HG02981 (cell line): Measurements from ENCODE around the gene PLAC8L1.
A peak's percentile ranks its signal among the peaks of the same experiment; 100 is the strongest.

Experiments used
- ATAC-seq: cut with Tn5 transposase; IDR thresholded peaks from one replicate; pipeline ENCODE4 v1.9.1; 2021; ENCODE audit warnings: mild to moderate bottlenecking, moderate library complexity; ENCODE audit not compliant: unreplicated experiment

Gene PLAC8L1

GRCh38 chr5:146081556-146081955 lies 23.8 kb downstream of the PLAC8L1 start:
- ATAC-seq = no peak

- no peak for ATAC-seq
Measured at GRCh38 chr5:146079695-146080373, 25.5 kb downstream of the PLAC8L1 start.

GRCh38 chr5:146078566-146078965 lies 26.8 kb downstream of the PLAC8L1 start:
- no peak for ATAC-seq

GRCh38 chr5:146076455-146076854 lies 28.9 kb downstream of the PLAC8L1 start:
- no peak for ATAC-seq

DNA sequence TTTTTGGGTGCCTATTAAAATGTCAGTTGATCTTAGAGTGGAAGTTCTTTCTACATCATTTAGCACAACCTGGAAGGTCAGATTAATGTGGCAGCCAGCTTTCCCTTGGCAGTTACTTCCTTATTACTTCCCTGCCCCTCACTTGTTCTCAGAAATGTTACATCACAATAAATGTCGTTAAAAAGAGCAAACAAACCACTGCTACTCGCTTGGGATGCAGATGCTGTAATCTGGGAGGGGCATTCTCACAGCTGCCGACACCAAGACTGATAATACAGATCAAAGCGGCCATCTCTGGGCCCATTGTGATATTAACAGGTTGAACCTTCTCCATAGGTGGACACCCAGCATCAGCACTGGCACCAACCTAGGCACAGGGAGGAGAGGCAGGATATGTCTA lies 29.3 kb downstream of the PLAC8L1 start:
- ATAC-seq = no peak

DNA sequence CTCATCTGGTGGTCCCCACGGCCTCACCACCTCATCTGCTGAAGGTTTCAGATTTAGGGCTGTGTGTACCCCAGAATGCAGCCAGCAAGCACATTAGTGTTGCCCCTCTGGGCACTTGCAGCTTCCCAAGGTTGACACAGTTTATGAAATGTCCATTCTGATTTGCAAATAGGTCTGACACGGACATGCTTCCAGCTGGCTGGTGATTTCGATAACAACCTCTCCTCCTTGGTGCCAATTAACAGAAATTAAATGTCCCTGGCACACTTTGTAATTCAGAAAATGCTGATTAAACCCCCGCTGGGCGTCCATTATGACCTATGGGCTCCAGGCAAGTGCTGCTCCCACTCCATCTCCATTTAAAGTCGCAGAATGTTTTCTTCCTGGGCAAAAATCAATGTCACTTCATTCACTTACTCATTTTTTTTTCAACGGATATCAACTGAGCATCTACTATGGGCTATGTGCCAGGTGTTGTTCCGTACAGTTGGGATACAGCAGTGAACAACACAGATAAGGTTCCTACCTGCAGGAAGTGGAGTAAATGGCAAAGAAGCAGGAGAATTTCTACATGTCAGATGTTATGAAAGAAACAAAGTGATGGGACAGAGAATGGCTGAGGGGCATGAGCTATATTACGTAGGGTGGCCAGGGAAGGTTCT lies 32.0 kb downstream of the PLAC8L1 start:
- ATAC-seq = no peak

DNA sequence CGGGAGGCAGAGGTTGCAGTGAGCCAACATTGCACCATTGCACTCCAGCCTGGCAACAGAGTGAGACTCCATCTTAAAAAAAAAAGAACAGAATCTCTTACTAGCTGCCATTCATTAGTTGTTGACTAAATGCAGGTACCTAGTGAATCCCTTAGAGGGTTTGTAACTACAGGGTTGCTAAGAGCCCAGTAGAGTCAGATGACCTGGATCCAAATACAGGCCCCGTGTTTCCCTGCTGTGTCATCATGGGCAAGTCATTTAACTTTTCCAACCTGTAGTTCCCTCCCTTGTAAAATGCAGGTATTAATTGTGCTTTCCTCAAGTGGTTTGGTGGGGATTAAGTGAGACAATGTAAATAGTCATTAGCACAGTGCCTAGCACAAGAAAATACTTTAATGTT lies 32.8 kb downstream of the PLAC8L1 start:
- ATAC-seq = no peak

- no peak for ATAC-seq
Measured at GRCh38 chr5:146071171-146071570, 34.2 kb downstream of the PLAC8L1 start.

GRCh38 chr5:146070746-146071145 lies 34.6 kb downstream of the PLAC8L1 start:
- no peak for ATAC-seq

DNA sequence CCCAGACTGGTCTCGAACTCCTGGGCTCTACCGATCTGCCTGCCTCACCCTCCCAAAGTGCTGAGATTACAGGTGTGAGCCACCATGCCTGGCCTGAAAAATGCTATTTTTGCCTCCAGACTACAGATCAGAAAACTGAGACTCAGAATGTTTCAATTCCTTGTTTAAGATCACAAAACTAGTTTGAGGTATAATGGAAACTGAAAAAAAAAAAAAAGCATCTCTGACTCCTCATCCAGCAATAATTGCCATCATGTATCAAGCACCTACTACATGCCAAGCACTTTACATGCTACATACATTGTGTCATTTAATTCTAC lies 35.6 kb downstream of the PLAC8L1 start:
- peak; percentile 30 for ATAC-seq

DNA sequence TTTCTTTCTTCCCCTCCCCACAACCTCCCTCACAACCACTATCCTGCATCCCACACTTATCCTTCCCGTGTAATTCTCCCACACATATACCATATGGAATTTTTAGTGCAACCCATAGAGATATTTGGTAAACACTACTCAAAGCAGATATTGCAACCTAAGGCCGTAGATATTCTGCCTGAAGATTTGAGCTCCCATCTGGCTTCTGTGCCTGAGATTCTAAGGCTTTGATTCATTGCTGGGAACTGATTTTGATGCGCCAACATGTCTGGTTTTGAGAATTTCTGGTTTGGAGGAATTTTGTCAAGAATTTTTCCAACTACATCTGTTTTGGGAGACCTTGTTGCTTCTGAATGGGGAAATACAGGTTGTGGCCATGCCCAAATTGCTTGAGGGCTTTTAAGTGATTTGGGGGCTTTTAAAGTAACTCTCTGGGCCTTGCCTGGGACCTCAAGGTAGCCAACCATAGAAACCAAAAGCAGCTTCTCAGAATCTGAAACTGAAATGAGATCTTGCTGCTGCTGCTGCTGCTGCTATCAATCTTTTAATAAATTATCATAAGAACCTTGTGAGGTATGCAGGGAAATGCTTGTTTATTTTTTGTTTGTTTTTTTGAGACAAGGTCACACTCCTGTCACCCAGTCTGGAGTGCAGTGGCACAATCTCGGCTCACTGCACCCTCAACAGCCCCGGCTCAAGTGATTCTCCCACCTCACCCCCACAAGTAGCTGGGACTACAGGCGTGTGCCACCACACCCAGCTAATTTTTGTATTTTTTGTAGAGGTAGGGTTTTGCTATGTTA lies 36.2 kb downstream of the PLAC8L1 start:
- ATAC-seq = peak; percentile 80

GRCh38 chr5:146068206-146068605 lies 37.2 kb downstream of the PLAC8L1 start:
- no peak for ATAC-seq

- ATAC-seq = no peak
Measured at GRCh38 chr5:146066968-146067367, 38.4 kb downstream of the PLAC8L1 start.

GRCh38 chr5:146060221-146060585 lies 45.2 kb downstream of the PLAC8L1 start:
- ATAC-seq = no peak

DNA sequence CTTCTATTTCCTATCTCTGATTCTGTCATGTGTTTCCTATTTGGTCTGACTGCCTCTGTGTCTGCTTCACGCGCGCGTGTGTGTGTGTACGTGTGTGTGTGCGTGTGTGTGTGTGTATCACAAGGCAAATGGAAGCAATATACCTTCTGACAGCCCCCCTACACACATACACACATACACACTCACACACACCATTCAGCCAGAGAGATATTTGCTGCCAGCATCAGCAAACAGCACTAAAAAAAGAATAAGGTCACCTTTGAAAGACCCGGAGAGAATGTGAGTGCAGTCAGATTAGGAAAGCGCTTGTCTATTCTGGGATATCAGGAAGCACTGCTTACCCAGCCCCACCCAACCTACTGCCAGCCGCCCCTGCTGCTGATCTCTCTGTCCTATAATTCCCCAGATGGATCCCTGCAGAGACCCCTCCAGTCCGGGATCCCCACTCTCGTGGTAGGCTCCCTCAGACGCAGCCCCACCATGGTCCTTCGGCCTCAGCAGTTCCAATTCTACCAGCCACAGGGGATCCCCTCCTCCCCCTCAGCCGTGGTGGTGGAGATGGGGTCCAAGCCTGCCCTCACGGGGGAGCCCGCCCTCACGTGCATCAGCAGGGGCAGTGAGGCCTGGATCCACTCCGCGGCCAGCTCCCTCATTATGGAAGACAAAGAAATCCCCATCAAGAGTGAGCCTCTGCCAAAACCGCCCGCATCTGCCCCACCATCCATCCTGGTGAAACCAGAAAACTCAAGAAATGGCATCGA lies 45.7 kb downstream of the PLAC8L1 start:
- ATAC-seq = no peak

- no peak for ATAC-seq
Measured at GRCh38 chr5:146055432-146055831, 49.9 kb downstream of the PLAC8L1 start.

DNA sequence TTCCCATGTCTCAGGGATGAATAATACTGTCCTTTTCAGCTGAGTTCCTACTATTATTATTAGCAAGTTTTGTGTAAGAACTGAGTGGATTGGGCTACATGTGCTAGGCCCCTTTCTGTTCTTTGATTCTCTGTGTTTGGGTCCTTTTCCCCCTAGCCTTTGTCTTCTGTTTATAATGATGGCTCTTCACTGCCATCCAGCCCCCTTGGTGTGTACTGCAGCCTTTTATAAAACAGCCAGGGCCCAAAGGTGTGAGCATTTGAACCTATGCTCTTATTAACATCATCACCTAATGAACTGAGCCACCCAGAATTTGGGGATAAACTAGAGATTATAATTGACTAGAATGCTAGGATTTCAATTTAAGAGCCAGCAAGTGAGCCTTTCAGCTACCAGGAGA lies 52.6 kb downstream of the PLAC8L1 start:
- ATAC-seq = no peak

GRCh38 chr5:146051678-146052077 lies 53.7 kb downstream of the PLAC8L1 start:
- ATAC-seq = no peak

- no peak for ATAC-seq
Measured at GRCh38 chr5:146050086-146050485, 55.3 kb downstream of the PLAC8L1 start.

- ATAC-seq = no peak
Measured at GRCh38 chr5:146049704-146050026, 55.7 kb downstream of the PLAC8L1 start.

- no peak for ATAC-seq
Measured at GRCh38 chr5:146048994-146049703, 56.2 kb downstream of the PLAC8L1 start.
